Occipital lobe (tissue), 2 donors: ENCODE data around the gene ZNF19. TPM values are rescaled to one million over a fixed set of nuclear protein-coding genes. Genes with fewer than 3 reads are reported as not detected.
"Not testable (repeated sequence)": the region's sequence is repeated elsewhere in the genome, so short reads cannot be mapped to it uniquely, and the experiment has no call there.

Source experiments
- DNase-seq: peaks from one replicate; lab custom pipeline; 2025; lab: John Stamatoyannopoulos, UW
- total RNA-seq: library from RNA; depleted of rRNA; stranded (reverse); fragments of >200 nt; gene quantifications from one replicate; pipeline ENCODE4 v1.2.3, GENCODE V29; 2014

ZNF19 gene
- 8.7 TPM for total RNA-seq

DNA sequence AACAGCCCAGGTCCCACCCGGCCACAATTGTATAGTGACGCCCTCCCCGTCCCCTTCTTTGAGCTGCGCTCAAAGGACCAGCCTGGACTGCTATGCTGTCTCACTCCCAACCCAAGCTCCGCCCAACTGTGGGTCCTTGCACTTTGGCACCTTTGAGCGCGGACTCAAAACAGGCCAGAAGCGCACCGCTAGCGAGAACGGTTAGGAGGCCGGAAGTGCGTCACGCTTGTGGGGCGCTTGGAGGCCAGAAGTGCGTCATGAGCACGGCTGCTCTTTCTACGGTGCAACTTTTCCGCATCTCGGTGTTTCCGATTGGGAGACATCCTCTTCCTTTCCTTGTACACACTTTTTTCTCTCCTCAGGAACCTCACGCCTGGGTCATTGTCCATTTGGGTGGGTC lies at the start of gene ZNF19:
Gene ZNF19 (minus strand): TSS at position 203 of the 400 bp plus-strand sequence. CDS start 7,210 bp downstream, outside the sequence.
- no peak for DNase-seq

GRCh38 chr16:71537643-71538042 lies 48.5 kb upstream of the ZNF19 start:
- no peak for DNase-seq

GRCh38 chr16:71536752-71537499 lies 47.8 kb upstream of the ZNF19 start:
- DNase-seq = no peak

- DNase-seq = no peak
Measured at GRCh38 chr16:71532366-71532765, 43.2 kb upstream of the ZNF19 start.

GRCh38 chr16:71528863-71529262 lies 39.7 kb upstream of the ZNF19 start:
- DNase-seq = no peak

DNA sequence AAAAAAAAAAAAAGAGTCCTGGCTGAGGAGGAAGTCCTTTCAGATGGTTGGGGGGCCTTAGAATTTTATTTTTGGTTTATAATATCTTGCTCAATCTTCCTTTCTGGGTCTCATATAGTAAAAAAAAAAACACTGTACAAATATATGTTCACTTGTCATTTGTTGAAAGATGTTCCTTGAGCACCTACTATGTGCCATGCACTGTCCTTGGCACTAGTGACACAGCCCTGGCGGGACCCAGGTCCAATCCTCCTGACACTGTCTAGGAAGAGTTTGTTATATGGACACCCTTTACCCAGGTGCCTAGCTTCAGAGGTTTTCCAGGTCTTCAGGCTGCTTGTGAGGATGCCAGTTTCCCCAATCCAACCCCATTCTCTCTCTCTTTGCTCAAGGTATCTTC lies 39.1 kb upstream of the ZNF19 start:
- no peak for DNase-seq

GRCh38 chr16:71526111-71526631 lies 37.0 kb upstream of the ZNF19 start, which contains the start of gene CHST4:
TSS of gene CHST4 (plus strand) at chr16:71526426. CDS start at chr16:71536678, 10,252 bp downstream.
- no peak for DNase-seq

DNA sequence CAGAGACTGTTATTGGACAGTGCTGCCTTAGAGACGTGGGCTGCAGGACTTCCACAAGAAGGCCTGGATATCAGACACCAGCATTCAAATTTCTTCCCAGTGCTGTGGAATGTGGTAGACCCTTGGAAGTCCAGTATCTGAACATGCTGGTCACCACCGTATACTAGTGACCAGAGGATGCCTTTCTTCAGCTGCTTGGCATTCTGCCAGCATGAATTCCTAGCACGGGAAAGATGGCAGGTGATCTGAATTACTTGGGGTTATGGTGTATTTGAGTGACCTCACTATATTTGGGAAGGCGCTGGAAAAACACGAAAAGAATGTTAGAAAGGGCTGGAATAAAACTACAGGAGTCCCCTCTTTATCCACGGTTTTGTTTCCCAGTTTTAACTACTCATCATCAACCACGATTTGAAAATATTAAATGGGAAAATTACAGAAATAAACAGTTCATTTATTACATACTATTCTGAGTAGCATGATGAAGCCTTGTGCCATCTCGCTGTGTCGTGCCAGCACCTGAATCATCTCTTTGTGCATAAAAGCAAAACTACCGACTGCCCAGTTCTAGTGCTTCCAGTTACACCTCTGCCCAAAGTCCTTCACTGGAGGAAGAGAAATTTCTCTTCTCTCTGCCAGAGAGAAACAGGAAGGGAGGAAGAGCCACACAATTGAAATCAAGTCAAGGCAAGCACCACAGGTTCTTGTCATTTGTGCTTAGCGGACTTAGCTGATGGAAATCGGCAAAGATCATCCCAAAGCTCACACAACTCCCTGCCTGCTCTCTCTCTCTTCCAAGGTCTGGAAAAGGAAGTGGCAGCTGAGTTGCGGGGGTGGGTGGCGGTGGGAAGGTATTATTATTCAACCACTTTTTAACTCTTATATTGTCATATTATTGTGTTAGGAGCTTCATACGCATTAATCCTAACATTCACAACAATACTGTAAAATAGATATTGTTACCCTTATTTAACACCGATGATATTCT lies 35.7 kb upstream of the ZNF19 start:
- no peak for DNase-seq

- DNase-seq = no peak
Measured at GRCh38 chr16:71520550-71520949, 31.4 kb upstream of the ZNF19 start.

GRCh38 chr16:71515026-71515425 lies 25.9 kb upstream of the ZNF19 start:
- DNase-seq = no peak

GRCh38 chr16:71514476-71514875 lies 25.4 kb upstream of the ZNF19 start:
- no peak for DNase-seq

- no peak for DNase-seq
Measured at GRCh38 chr16:71513302-71513701, 24.2 kb upstream of the ZNF19 start.

- DNase-seq = no peak
Measured at GRCh38 chr16:71507061-71507460, 17.9 kb upstream of the ZNF19 start.

GRCh38 chr16:71504901-71505300 lies 15.8 kb upstream of the ZNF19 start:
- DNase-seq = no peak

DNA sequence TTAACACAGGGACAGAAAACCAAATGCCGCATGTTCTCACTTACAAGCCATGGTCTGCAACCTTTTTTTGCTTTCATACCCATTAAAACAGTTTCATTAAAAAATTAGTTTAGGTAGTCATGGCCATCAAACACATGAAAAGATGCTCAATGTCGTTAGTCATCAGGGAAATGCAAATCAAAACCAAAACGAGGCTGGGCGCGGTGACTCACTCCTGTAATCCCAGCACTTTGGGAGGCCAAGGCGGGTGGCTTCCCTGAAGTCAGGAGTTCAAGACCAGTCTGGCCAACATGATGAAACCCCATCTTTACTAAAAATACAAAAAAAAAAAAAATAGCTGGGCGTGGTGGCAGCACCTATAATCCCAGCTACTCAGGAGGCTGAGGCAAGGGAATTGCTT lies 14.9 kb upstream of the ZNF19 start:
- DNase-seq = not testable (repeated sequence)

- DNase-seq = no peak
Measured at GRCh38 chr16:71501547-71501946, 12.4 kb upstream of the ZNF19 start.

GRCh38 chr16:71500964-71501363 lies 11.8 kb upstream of the ZNF19 start:
- DNase-seq = no peak

GRCh38 chr16:71499775-71500364 lies 10.7 kb upstream of the ZNF19 start:
- DNase-seq = no peak

DNA sequence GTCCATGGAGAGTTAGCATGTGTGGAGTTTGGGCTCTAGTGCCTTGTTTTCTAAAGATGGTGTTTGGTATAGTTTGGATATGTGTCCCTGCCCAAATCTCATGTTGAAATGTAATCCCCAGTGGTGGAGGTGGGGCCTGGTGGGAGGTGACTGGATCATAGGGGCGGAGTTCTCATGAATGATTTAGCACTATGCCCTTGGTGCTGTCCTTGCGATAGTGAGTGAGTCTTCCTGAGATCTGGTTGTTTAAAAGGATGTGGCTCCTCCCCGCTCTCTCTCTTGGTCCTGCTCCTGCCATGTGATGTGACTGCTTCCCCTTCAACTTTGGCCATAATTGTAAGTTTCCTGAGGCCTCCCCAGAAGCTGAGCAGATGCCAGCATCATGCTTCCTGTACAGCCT lies 8.9 kb upstream of the ZNF19 start:
- DNase-seq = no peak

DNA sequence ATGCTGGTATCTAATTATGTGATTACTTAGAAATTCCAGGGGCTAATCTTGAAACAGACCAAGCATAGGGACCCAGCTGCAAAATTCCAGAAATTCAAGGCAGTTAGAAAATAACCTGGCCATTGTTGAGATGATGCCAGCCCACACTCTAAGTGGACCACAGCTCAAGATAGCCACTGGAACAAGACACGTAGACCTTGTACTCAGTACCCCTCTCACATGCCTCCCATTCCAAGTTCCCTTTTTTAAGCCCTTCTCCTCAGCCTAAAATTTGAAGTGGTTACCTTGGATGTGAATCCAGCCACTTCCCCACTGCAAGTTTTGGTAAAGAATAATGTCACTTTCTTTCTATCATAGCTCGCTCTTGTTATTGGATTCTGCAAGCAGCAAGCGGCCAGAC lies 4.1 kb upstream of the ZNF19 start:
- no peak for DNase-seq

- DNase-seq = no peak
Measured at GRCh38 chr16:71492786-71493185, 3.7 kb upstream of the ZNF19 start.

DNA sequence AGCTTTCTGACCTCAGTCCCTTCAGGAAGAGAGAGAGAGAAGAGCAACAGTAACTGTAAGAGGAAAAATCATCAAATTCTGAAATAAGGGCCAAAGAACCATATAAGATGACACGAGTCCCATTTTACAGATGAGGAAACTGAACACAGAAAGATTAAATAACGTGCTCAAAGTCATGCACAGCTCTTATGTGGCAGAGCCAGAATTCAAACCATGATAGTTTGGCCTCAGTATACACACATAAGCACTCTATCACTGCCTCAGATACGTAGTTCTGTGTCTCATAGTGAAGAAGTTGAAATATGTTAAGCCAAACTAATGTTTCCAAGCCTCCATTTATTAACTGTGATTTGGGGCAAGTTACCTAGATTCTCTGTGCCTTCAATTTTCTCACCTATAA lies 1.9 kb upstream of the ZNF19 start:
- DNase-seq = no peak
